Karpas-422 (cell line): ENCODE data around the gene DLK2. TPM values are rescaled to one million over a fixed set of nuclear protein-coding genes. Genes with fewer than 3 reads are reported as not detected.
"Not testable (repeated sequence)": the region's sequence is repeated elsewhere in the genome, so short reads cannot be mapped to it uniquely, and the experiment has no call there.

Source experiments
- DNase-seq: peaks from one replicate; pipeline ENCODE4 v3.0.0-alpha.2; 2015
- H2AFZ ChIP-seq: fragments of 200-600 bp; sonication (generic); 2 replicates; pipeline ENCODE4 v1.6.1; 2014; ENCODE audit warnings: antibody characterized with exemption, low read length, mixed read lengths
- H3K27ac ChIP-seq: fragments of 200-600 bp; sonication (generic); 2 replicates; pipeline ENCODE4 v1.5.1; 2014; ENCODE audit warnings: mild to moderate bottlenecking, low read length, moderate library complexity
- H3K27me3 ChIP-seq: fragments of 200-600 bp; sonication (generic); 2 replicates; pipeline ENCODE4 v1.6.1; 2014; ENCODE audit warnings: low read length, mixed read lengths
- H3K36me3 ChIP-seq: fragments of 200-600 bp; sonication (generic); 2 replicates; pipeline ENCODE4 v1.6.1; 2014; ENCODE audit warnings: low read length, mixed read lengths; ENCODE audit not compliant: insufficient read depth
- H3K4me1 ChIP-seq: fragments of 200-600 bp; sonication (generic); 2 replicates; pipeline ENCODE4 v1.6.1; 2014; ENCODE audit warnings: mild to moderate bottlenecking, low read length, mixed read lengths
- H3K4me2 ChIP-seq: fragments of 200-600 bp; sonication (generic); 2 replicates; pipeline ENCODE4 v1.6.1; 2014; ENCODE audit warnings: low read length, low read depth, mild to moderate bottlenecking; ENCODE audit not compliant: poor library complexity, severe bottlenecking
- H3K4me3 ChIP-seq: fragments of 200-600 bp; sonication (generic); 2 replicates; pipeline ENCODE4 v1.5.1; 2014; ENCODE audit warnings: mild to moderate bottlenecking, antibody characterized with exemption, low read length, mixed read lengths
- H3K79me2 ChIP-seq: fragments of 200-600 bp; sonication (generic); 2 replicates; pipeline ENCODE4 v1.6.1; 2014; ENCODE audit warnings: mild to moderate bottlenecking, low read length, mixed read lengths
- H3K9ac ChIP-seq: fragments of 200-600 bp; sonication (generic); 2 replicates; pipeline ENCODE4 v1.6.0; 2014; ENCODE audit warnings: low read length
- H3K9me2 ChIP-seq: fragments of 200-600 bp; sonication (generic), shearing (Covaris generic); replicated peaks from 2 replicates; pipeline ENCODE4 v1.6.0; 2014; ENCODE audit warnings: mild to moderate bottlenecking, low read length, moderate library complexity; ENCODE audit not compliant: insufficient read depth
- H3K9me3 ChIP-seq: fragments of 300-700, 200-600 bp; sonication (generic); 2 replicates; pipeline ENCODE4 v1.6.1; 2014; ENCODE audit warnings: low read length, mixed read lengths
- H4K20me1 ChIP-seq: fragments of 200-600 bp; sonication (generic); 2 replicates; pipeline ENCODE4 v1.6.1; 2014; ENCODE audit warnings: mild to moderate bottlenecking, antibody characterized with exemption, low read length, low read depth; ENCODE audit not compliant: insufficient read depth
- small RNA-seq: library from RNA; depleted of rRNA; stranded (forward); fragments of <200 nt; gene quantifications from one replicate; pipeline ENCODE3, GENCODE V24; 2014
- total RNA-seq: library from RNA; depleted of rRNA; stranded (reverse); fragments of >200 nt; shearing (Covaris generic); gene quantifications from 2 replicates; pipeline ENCODE4 v1.2.3, GENCODE V29; 2014; ENCODE audit warnings: low replicate concordance; rRNA removed

DLK2 gene
- total RNA-seq, 1 experiment from 2014 or later, result 1.5 TPM

GRCh38 chr6:43410776-43411175 lies 44.6 kb downstream of the DLK2 start:
- not testable (repeated sequence) for H3K4me1 ChIP-seq, H3K9me2 ChIP-seq, H3K4me2 ChIP-seq, H4K20me1 ChIP-seq, H3K27ac ChIP-seq, H3K79me2 ChIP-seq, H2AFZ ChIP-seq, H3K4me3 ChIP-seq, H3K9me3 ChIP-seq, H3K27me3 ChIP-seq, H3K9ac ChIP-seq, H3K36me3 ChIP-seq, DNase-seq

- Histone ChIP-seq H3K4me3 (no peak overlapping the region), H3K9ac (no peak overlapping the region), H3K9me3 (no peaks in the 10 kb centered on the region), H3K4me2 (no peak overlapping the region), H3K79me2 (no peaks in the 10 kb centered on the region), H3K27me3 (no peaks in the 10 kb centered on the region), H3K4me1 (no peaks in the 10 kb centered on the region), H2AFZ (no peak overlapping the region), H3K36me3 (no peaks in the 10 kb centered on the region), H3K27ac (no peak overlapping the region), H4K20me1 (no peaks in the 10 kb centered on the region), H3K9me2 (no peaks in the 10 kb centered on the region)
- DNase-seq, result no peak
Measured at GRCh38 chr6:43408259-43408658, 47.1 kb downstream of the DLK2 start.

GRCh38 chr6:43407296-43407695 lies 48.1 kb downstream of the DLK2 start:
- Histone ChIP-seq H3K27me3 (no peaks in the 10 kb centered on the region), H3K9ac (no peak overlapping the region), H3K27ac (no peak overlapping the region)

GRCh38 chr6:43405354-43405753 lies 50.0 kb downstream of the DLK2 start:
- Histone ChIP-seq H2AFZ (no peak overlapping the region), H3K4me2 (no peak overlapping the region)
- no peak for DNase-seq

More at GRCh38 chr6:43407296-43407695, 48.1 kb downstream of the DLK2 start:
- H3K36me3 ChIP-seq, result no peaks in the 10 kb centered on the region
- no peak overlapping the region for H3K4me3 ChIP-seq
- no peak overlapping the region for H2AFZ ChIP-seq
- no peak for DNase-seq
- no peaks in the 10 kb centered on the region for H4K20me1 ChIP-seq
- H3K79me2 ChIP-seq, result no peaks in the 10 kb centered on the region
- no peaks in the 10 kb centered on the region for H3K9me2 ChIP-seq
- H3K9me3 ChIP-seq, result no peaks in the 10 kb centered on the region
- no peak overlapping the region for H3K4me2 ChIP-seq
- no peaks in the 10 kb centered on the region for H3K4me1 ChIP-seq

GRCh38 chr6:43402820-43403219 lies 52.5 kb downstream of the DLK2 start:
- Histone ChIP-seq H4K20me1 (no peaks in the 10 kb centered on the region), H3K9ac (no peak overlapping the region), H3K27ac (no peak overlapping the region), H3K27me3 (no peaks in the 10 kb centered on the region), H3K9me3 (no peaks in the 10 kb centered on the region), H3K4me3 (no peak overlapping the region), H2AFZ (no peak overlapping the region), H3K36me3 (no peaks in the 10 kb centered on the region), H3K9me2 (no peaks in the 10 kb centered on the region), H3K4me2 (no peak overlapping the region), H3K79me2 (no peaks in the 10 kb centered on the region), H3K4me1 (peaks cover 2% of the 10 kb centered on the region)
- no peak for DNase-seq

More at GRCh38 chr6:43405354-43405753, 50.0 kb downstream of the DLK2 start:
- H3K4me1 ChIP-seq, result no peaks in the 10 kb centered on the region
- H3K36me3 ChIP-seq, result no peaks in the 10 kb centered on the region
- H3K27ac ChIP-seq, result no peak overlapping the region
- no peaks in the 10 kb centered on the region for H3K27me3 ChIP-seq
- no peaks in the 10 kb centered on the region for H3K9me2 ChIP-seq
- H3K9ac ChIP-seq, result no peak overlapping the region
- H3K4me3 ChIP-seq, result no peak overlapping the region
- no peaks in the 10 kb centered on the region for H3K79me2 ChIP-seq
- no peaks in the 10 kb centered on the region for H3K9me3 ChIP-seq
- no peaks in the 10 kb centered on the region for H4K20me1 ChIP-seq

GRCh38 chr6:43401730-43402129 lies 53.6 kb downstream of the DLK2 start:
- H3K27ac ChIP-seq, result no peak overlapping the region
- no peak overlapping the region for H3K9ac ChIP-seq
- H2AFZ ChIP-seq, result no peak overlapping the region
- no peaks in the 10 kb centered on the region for H4K20me1 ChIP-seq
- no peaks in the 10 kb centered on the region for H3K36me3 ChIP-seq
- H3K4me1 ChIP-seq, result peaks cover 8% of the 10 kb centered on the region
- H3K4me2 ChIP-seq, result no peak overlapping the region
- DNase-seq, result no peak
- H3K9me3 ChIP-seq, result no peaks in the 10 kb centered on the region
- H3K9me2 ChIP-seq, result no peaks in the 10 kb centered on the region
- no peak overlapping the region for H3K4me3 ChIP-seq
- no peaks in the 10 kb centered on the region for H3K27me3 ChIP-seq
- no peaks in the 10 kb centered on the region for H3K79me2 ChIP-seq

Small RNA genes within 50 kb of the gene (small RNA-seq; reads per million reads assigned to genes)
- not detected for gene MIR6780B
- not detected for gene RNU6-1113P

Other genes starting within 250 kb of the DLK2 start
- gene DNPH1, start 226.1 kb downstream of the DLK2 start, total RNA-seq, result 59.0 and 157 TPM in 2 replicates
- 0.34 and 1.2 TPM in 2 replicates for gene TTBK1, start 212.1 kb downstream of the DLK2 start, total RNA-seq
- not detected in 2 replicates for gene SLC22A7, start 157.3 kb downstream of the DLK2 start, total RNA-seq
- 55.0 and 56.8 TPM in 2 replicates for gene CRIP3, start 146.7 kb downstream of the DLK2 start, total RNA-seq
- 54.5 and 61.8 TPM in 2 replicates for gene ZNF318, start 85.9 kb downstream of the DLK2 start, total RNA-seq
- 33.5 and 44.4 TPM in 2 replicates for gene ABCC10, start 28.0 kb downstream of the DLK2 start, total RNA-seq
- gene TJAP1, start 22.0 kb upstream of the DLK2 start, total RNA-seq, result 16.3 and 17.3 TPM in 2 replicates
- gene LRRC73, start 54.8 kb upstream of the DLK2 start, total RNA-seq, result 0.19 and 0.69 TPM in 2 replicates
- 50.3 and 66.7 TPM in 2 replicates for gene YIPF3, start 61.4 kb upstream of the DLK2 start, total RNA-seq
- gene POLR1C, start 61.5 kb upstream of the DLK2 start, total RNA-seq, result 50.0 and 59.4 TPM in 2 replicates
- gene XPO5, start 120.5 kb upstream of the DLK2 start, total RNA-seq, result 57.9 and 61.2 TPM in 2 replicates
- 10.3 and 15.4 TPM in 2 replicates for gene POLH, start 120.6 kb upstream of the DLK2 start, total RNA-seq
- 70.3 and 72.3 TPM in 2 replicates for gene GTPBP2, start 173.7 kb upstream of the DLK2 start, total RNA-seq
- 28.5 and 32.2 TPM in 2 replicates for gene MAD2L1BP, start 180.3 kb upstream of the DLK2 start, total RNA-seq
- gene RSPH9, start 189.5 kb upstream of the DLK2 start, total RNA-seq, result not detected in 2 replicates
- gene MRPS18A, start 232.2 kb upstream of the DLK2 start, total RNA-seq, result 53.2 and 82.4 TPM in 2 replicates